HepG2 (cell line): ENCODE data around the gene EPS8L1. TPM values are rescaled to one million over a fixed set of nuclear protein-coding genes. Genes with fewer than 3 reads are reported as not detected.

Experiments
- ATAC-seq: fragments of 200-7000 bp; cut with Tn5 transposase; 3 replicates; pipeline ENCODE4 v1.9.1; 2020; ENCODE audit warnings: mild to moderate bottlenecking, moderate library complexity
- BruUV-seq: library from RNA; stranded (reverse); fragments of 400-500 nt; replicated peaks from 2 replicates; lab custom pipeline; 2021; lab: Mats Ljungman, UMichigan
- CTCF ChIA-PET: fragments of 300-600 bp; formaldehyde crosslinking; extraction: SDS; loops from one replicate; lab custom pipeline; 2021; ENCODE audit warnings: low total read pairs, inconsistent platforms, low intra/inter-chr PET ratio; lab: Yijun Ruan, JAX
- POLR2A ChIA-PET: fragments of 350-600 bp; sonication (Branson Sonifier 250); formaldehyde crosslinking; loops from one replicate; lab custom pipeline; 2020; ENCODE audit warnings: antibody characterized with exemption, inconsistent platforms; lab: Yijun Ruan, JAX
- DNase-seq: peaks from one replicate; pipeline ENCODE4 v3.0.0-alpha.2; 2015; ENCODE audit warnings: low spot score
- FAIRE-seq: peaks from 3 replicates; lab custom pipeline; 2011; peaks lifted over from hg19 to GRCh38; lab: Jason Lieb, UNC
- H2AFZ ChIP-seq: one replicate; pipeline ENCODE4 v1.6.1; 2011; ENCODE audit warnings: low read length, inconsistent platforms
- H3K27ac ChIP-seq: fragments of 300-600 bp; 3 replicates; pipeline ENCODE4 v1.8.0; 2011; ENCODE audit warnings: mixed run types, mild to moderate bottlenecking, mixed read lengths, low read length, inconsistent platforms; ENCODE audit not compliant: insufficient read depth; ENCODE audit errors: extremely low read length
- H3K27me3 ChIP-seq, 2 experiments: fragments of 200-600 bp in 1 of 2; 2 replicates in 1 of 2; 3 replicates in 1 of 2; pipeline versions ENCODE4 v1.6.0 to v1.8.0; 2011; ENCODE audit warnings: low read length in 2 of 2, mild to moderate bottlenecking in 2 of 2, moderate library complexity in 2 of 2, inconsistent platforms in 1 of 2; ENCODE audit not compliant: insufficient read depth in 2 of 2, control insufficient read depth in 1 of 2
- H3K36me3 ChIP-seq, 2 experiments: fragments of 200-600 bp in 1 of 2; replicated peaks in 1 of 2; 2 replicates in 1 of 2; 3 replicates in 1 of 2; pipeline versions ENCODE4 v1.5.1 to v1.8.0; 2011; ENCODE audit warnings: low read length in 2 of 2, inconsistent platforms in 1 of 2; ENCODE audit not compliant: insufficient read depth in 2 of 2, control insufficient read depth in 1 of 2
- H3K4me1 ChIP-seq: 2 replicates; pipeline ENCODE4 v1.5.1; 2012; ENCODE audit warnings: low read length, inconsistent platforms; ENCODE audit not compliant: insufficient read depth
- H3K4me2 ChIP-seq: 2 replicates; pipeline ENCODE4 v1.6.0; 2011; ENCODE audit warnings: low read depth, low read length, inconsistent platforms
- H3K4me3 ChIP-seq, 3 experiments: fragments of 200-600 bp in 1 of 3; sonication (generic), shearing (Covaris generic) in 1 of 3; replicated peaks in 1 of 3; 2 replicates each; pipeline ENCODE4 v1.5.1; 2011 to 2016; ENCODE audit warnings: low read length in 3 of 3, inconsistent platforms in 2 of 3, low read depth in 2 of 3, mild to moderate bottlenecking in 2 of 3, control low read depth in 1 of 3, mixed read lengths in 1 of 3; ENCODE audit not compliant: insufficient read depth in 1 of 3
- H3K79me2 ChIP-seq: one replicate; pipeline ENCODE4 v1.6.1; 2011; ENCODE audit warnings: low read length, inconsistent platforms; ENCODE audit not compliant: insufficient read depth
- H3K9ac ChIP-seq: 2 replicates; pipeline ENCODE4 v1.6.0; 2011; ENCODE audit warnings: mild to moderate bottlenecking, low read depth, low read length, inconsistent platforms; ENCODE audit not compliant: insufficient read depth
- H3K9me3 ChIP-seq: 2 replicates; pipeline ENCODE4 v1.5.1; 2012; ENCODE audit warnings: mild to moderate bottlenecking, low read length
- H4K20me1 ChIP-seq: 2 replicates; pipeline ENCODE4 v1.6.0; 2011; ENCODE audit warnings: inconsistent platforms, mild to moderate bottlenecking, low read length, moderate library complexity; ENCODE audit not compliant: insufficient read depth
- CREBL2 ChIP-seq: sonication (generic); formaldehyde crosslinking; IDR thresholded peaks from 2 replicates; pipeline ENCODE4 v1.8.1; 2023; ENCODE audit warnings: missing genetic modification reagents, mild to moderate bottlenecking, borderline replicate concordance
- GTF2F1 ChIP-seq: fragments of 150-350 bp; IDR thresholded peaks from 2 replicates; pipeline ENCODE4 v1.6.1; 2014; ENCODE audit warnings: low read length
- HNF4G ChIP-seq, 2 experiments: sonication (generic) in 1 of 2; formaldehyde crosslinking in 1 of 2; IDR thresholded peaks; 2 replicates each; pipeline versions ENCODE4 v1.4.0 to v1.6.1; 2011 to 2020; ENCODE audit warnings: borderline replicate concordance in 2 of 2, low read depth in 2 of 2, mild to moderate bottlenecking in 2 of 2, low read length in 1 of 2, missing genetic modification reagents in 1 of 2, moderate library complexity in 1 of 2
- HNRNPLL ChIP-seq: fragments of 200-400 bp; formaldehyde crosslinking; IDR thresholded peaks from 2 replicates; pipeline ENCODE4 v1.6.1; 2017; ENCODE audit warnings: mild to moderate bottlenecking, low read depth, low read length; ENCODE audit not compliant: poor library complexity, severe bottlenecking
- KAT7 ChIP-seq: IDR thresholded peaks from 2 replicates; pipeline ENCODE4 v1.6.1; 2018; ENCODE audit warnings: borderline replicate concordance, missing compliant biosample characterization
- MYNN ChIP-seq: sonication (generic); formaldehyde crosslinking; IDR thresholded peaks from 2 replicates; pipeline ENCODE4 v1.4.0; 2020; ENCODE audit warnings: mild to moderate bottlenecking, low read depth, missing genetic modification reagents
- NCOA2 ChIP-seq: sonication (generic); formaldehyde crosslinking; IDR thresholded peaks from 2 replicates; pipeline ENCODE4 v1.8.0; 2022; ENCODE audit warnings: inconsistent platforms
- PRDM4 ChIP-seq: sonication (generic); formaldehyde crosslinking; IDR thresholded peaks from 2 replicates; pipeline ENCODE4 v1.9.0; 2021; ENCODE audit warnings: missing genetic modification reagents, borderline replicate concordance
- THAP11 ChIP-seq: IDR thresholded peaks from 2 replicates; pipeline ENCODE4 v1.6.1; 2016; ENCODE audit warnings: missing biosample characterization, missing genetic modification reagents
- ZBTB49 ChIP-seq: sonication (generic); formaldehyde crosslinking; IDR thresholded peaks from 2 replicates; pipeline ENCODE4 v1.4.0; 2020; ENCODE audit warnings: missing genetic modification reagents, borderline replicate concordance
- WGBS: methylation state at CpG from one replicate; pipeline ENCODE4 v1.1.6; 2017; ENCODE audit warnings: low lambda C conversion rate; 5-methylcytosine and 5-hydroxymethylcytosine counted together
- in situ Hi-C: cut with HindIII; loops from 2 replicates; pipeline ENCODE4 v1.10.0; 2017; ENCODE audit warnings: low pct_unique_long_range_greater_than_20kb; ENCODE audit not compliant: extremely low pct_ligation_motif_present
- intact Hi-C: fragments of 100-400 bp; cut with micrococcal nuclease; formaldehyde crosslinking; loops from one replicate; pipeline ENCODE4 v1.10.0; 2022; ENCODE audit not compliant: unreplicated experiment
- polyA plus RNA-seq, 8 experiments: library from polyadenylated mRNA; depleted of rRNA in 3 of 8; stranded (reverse) in 7 of 8; unstranded in 1 of 8; fragments of >200 nt; fragmentation: Illumina TruSeq in 4 of 8; extraction: Trizol in 4 of 8; gene quantifications; 2 replicates each; pipeline versions ENCODE4 v1.2.1 to v1.2.3, GENCODE V29; 2011 to 2016; ENCODE audit warnings: low read depth in 4 of 8, missing spikeins in 1 of 8, mixed read lengths in 1 of 8; ENCODE audit not compliant: insufficient read depth in 1 of 8
- total RNA-seq, 5 experiments: library from RNA; depleted of rRNA; stranded (reverse); fragments of >200 nt; fragmentation: Illumina TruSeq; extraction: Trizol; gene quantifications; 2 replicates each; pipeline ENCODE4 v1.2.3, GENCODE V29; 2016; ENCODE audit warnings: low read depth in 1 of 5

Gene EPS8L1
- total and polyA plus RNA-seq, 2 of the 13 experiments (the other 11 are each of a cell fraction or from before 2014, with no cell fraction given): 3.0 to 6.3 TPM

- TF ChIP-seq HNF4G (IDR thresholded peaks at IDR 0.05; ENCODE audit: borderline replicate concordance, low read depth, low read length) (0 out of 2 replicates have a peak, but pooled peaks have one; percentile 3), HNF4G (CRISPR knock-in tag; IDR thresholded peaks at IDR 0.05; ENCODE audit: borderline replicate concordance, low read depth) (no peak), THAP11 (CRISPR knock-in tag) (peak; percentile 14; the same call in 1 of the 2 replicates), MYNN (no peak), KAT7 (CRISPR knock-in tag) (0 out of 2 replicates have a peak, but pooled peaks have one; percentile 1), NCOA2 (no peak)
Measured at GRCh38 chr19:55116859-55117662, 41.4 kb downstream of the EPS8L1 start, which contains the start of gene PPP1R12C (continued).

- H3K27ac ChIP-seq: peak overlapping the region; percentile 45
- ChIA-PET POLR2A (interaction anchor here (0.5 to 1.7 kb wide), 15 partner anchors 9 to 507 kb away, joined by 3 to 7 read pairs (median 4); partner anchors contain the start of genes FIZ1, ISOC2, RDH13 and UBE2S), CTCF (no interaction called here)
- ATAC-seq (peak; percentile 92), FAIRE-seq (peak; percentile 86), DNase-seq (peak; percentile 97)
- WGBS: under 1% methylated on average over 44 of the region's 44 CpGs
- TSS peak; percentile 95 for BruUV-seq
- in situ Hi-C loops: no loop called here
- peak overlapping the region; percentile 81 for H3K4me2 ChIP-seq
- H3K4me3 ChIP-seq: peak overlapping the region; percentile 86 to 99 (median 98)
- H3K9me3 ChIP-seq: no peaks in the 10 kb centered on the region
- H3K27me3 ChIP-seq: peaks cover 0 to 6% of the 10 kb centered on the region in 2 experiments; a peak in 2 of 5 replicates
- peaks cover 14% of the 10 kb centered on the region for H4K20me1 ChIP-seq
- peak overlapping the region; percentile 73 for H3K9ac ChIP-seq
- H3K4me1 ChIP-seq: peaks cover 43% of the 10 kb centered on the region
- H2AFZ ChIP-seq: no peak overlapping the region
- 0 out of 5 replicates have a peak, but pooled peaks cover 0 to 2% of the 10 kb centered on the region in 2 experiments for H3K36me3 ChIP-seq
- intact Hi-C loops: loop anchor here (1.0 kb wide), 1 partner anchor 89 kb away; no protein-coding TSS in a partner anchor
- peaks cover 32% of the 10 kb centered on the region for H3K79me2 ChIP-seq
- TF ChIP-seq ZBTB49 (CRISPR knock-in tag) (no peak), PRDM4 (CRISPR knock-in tag) (no peak), HNRNPLL (peak; percentile 56), CREBL2 (CRISPR knock-in tag) (no peak), GTF2F1 (no peak)
Measured at GRCh38 chr19:55117663-55118391, 42.2 kb downstream of the EPS8L1 start.
